ENCODE measurements around the gene RTN4.

DNA sequence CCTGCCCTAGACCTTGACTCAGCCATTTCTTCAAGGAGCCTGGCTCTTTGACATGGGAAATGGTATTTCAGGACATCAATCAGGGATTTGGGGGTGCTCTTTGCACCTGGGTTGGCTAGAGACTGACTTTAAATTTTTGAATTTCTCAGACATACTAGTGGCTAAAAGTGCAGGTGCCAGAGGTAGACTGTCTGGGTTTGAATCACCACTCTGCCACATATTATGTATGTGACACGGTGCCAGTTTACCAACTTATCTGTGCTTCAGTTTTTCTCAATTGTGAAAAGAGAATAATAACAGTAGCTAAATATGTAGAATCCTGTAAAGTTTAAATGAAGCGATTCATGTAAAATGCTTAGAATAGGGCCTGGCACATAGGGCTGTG lies 49.2 kb upstream of the RTN4 start:
- no peak for TF ChIP-seq POLR2A (IDR thresholded peaks at IDR 0.05)
- TF ChIP-seq, protein P1, sequence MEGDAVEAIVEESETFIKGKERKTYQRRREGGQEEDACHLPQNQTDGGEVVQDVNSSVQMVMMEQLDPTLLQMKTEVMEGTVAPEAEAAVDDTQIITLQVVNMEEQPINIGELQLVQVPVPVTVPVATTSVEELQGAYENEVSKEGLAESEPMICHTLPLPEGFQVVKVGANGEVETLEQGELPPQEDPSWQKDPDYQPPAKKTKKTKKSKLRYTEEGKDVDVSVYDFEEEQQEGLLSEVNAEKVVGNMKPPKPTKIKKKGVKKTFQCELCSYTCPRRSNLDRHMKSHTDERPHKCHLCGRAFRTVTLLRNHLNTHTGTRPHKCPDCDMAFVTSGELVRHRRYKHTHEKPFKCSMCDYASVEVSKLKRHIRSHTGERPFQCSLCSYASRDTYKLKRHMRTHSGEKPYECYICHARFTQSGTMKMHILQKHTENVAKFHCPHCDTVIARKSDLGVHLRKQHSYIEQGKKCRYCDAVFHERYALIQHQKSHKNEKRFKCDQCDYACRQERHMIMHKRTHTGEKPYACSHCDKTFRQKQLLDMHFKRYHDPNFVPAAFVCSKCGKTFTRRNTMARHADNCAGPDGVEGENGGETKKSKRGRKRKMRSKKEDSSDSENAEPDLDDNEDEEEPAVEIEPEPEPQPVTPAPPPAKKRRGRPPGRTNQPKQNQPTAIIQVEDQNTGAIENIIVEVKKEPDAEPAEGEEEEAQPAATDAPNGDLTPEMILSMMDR (IDR thresholded peaks at IDR 0.05) = no peak

Measured in uterus (tissue), 2 donors.